Left ventricle myocardium inferior (tissue), 1 donor: ENCODE measurements around the gene OR10Z1. TPM values are rescaled to one million over a fixed set of nuclear protein-coding genes. Genes with fewer than 3 reads are reported as not detected.

ENCODE experiments used
- DNase-seq: peaks from one replicate; pipeline ENCODE4 v3.0.0-alpha.2; 2020
- H3K27ac ChIP-seq: fragments of 200-600 bp; replicated peaks from 2 replicates; pipeline ENCODE4 v1.8.0; 2021
- H3K27me3 ChIP-seq: fragments of 200-600 bp; 2 replicates; pipeline ENCODE4 v1.8.0; 2021; ENCODE audit warnings: low read depth
- H3K36me3 ChIP-seq: fragments of 200-600 bp; 2 replicates; pipeline ENCODE4 v1.8.0; 2021
- H3K4me1 ChIP-seq: fragments of 200-600 bp; 2 replicates; pipeline ENCODE4 v1.8.0; 2021
- H3K4me3 ChIP-seq: fragments of 200-600 bp; 2 replicates; pipeline ENCODE4 v1.8.0; 2021; ENCODE audit warnings: mild to moderate bottlenecking, moderate library complexity
- H3K9me3 ChIP-seq: fragments of 200-600 bp; replicated peaks from 2 replicates; pipeline ENCODE4 v1.8.0; 2021
- CTCF ChIP-seq: fragments of 200-600 bp; IDR thresholded peaks from 2 replicates; pipeline ENCODE4 v1.8.0; 2021; ENCODE audit warnings: antibody characterized with exemption, mild to moderate bottlenecking, borderline replicate concordance
- intact Hi-C: fragments of 100-400 bp; cut with micrococcal nuclease; formaldehyde crosslinking; loops from one replicate; pipeline ENCODE4 v1.11.0; 2022
- total RNA-seq: library from RNA; stranded (reverse); fragmentation: NEBNext Ultra II Directional; extraction: Animal tissue kit (Norgen Biotek cat#: 25700); gene quantifications from one replicate; pipeline ENCODE4 v1.2.1, GENCODE V29; 2021
- donor health status: DM: no; HTN: yes; CAD: no; lungs with severe emphysema.

Gene OR10Z1
- total RNA-seq, 1 donor from 2014 or later: not detected

GRCh38 chr1:158572226-158572625 lies 32.8 kb upstream of the OR10Z1 start:
- Histone ChIP-seq H3K36me3 (no peaks in the 10 kb centered on the region), H3K27ac (no peak overlapping the region), H3K4me1 (no peaks in the 10 kb centered on the region), H3K9me3 (peaks cover 3% of the 10 kb centered on the region), H3K4me3 (no peak overlapping the region), H3K27me3 (no peaks in the 10 kb centered on the region)
- no peak for TF ChIP-seq CTCF
- no peak for DNase-seq
- intact Hi-C loops: no loop called here

- intact Hi-C loops: no loop called here
- no peak for TF ChIP-seq CTCF
- Histone ChIP-seq H3K9me3 (no peaks in the 10 kb centered on the region), H3K4me1 (no peaks in the 10 kb centered on the region), H3K27ac (no peak overlapping the region), H3K27me3 (no peaks in the 10 kb centered on the region), H3K4me3 (no peak overlapping the region), H3K36me3 (no peaks in the 10 kb centered on the region)
- no peak for DNase-seq
Measured at GRCh38 chr1:158577561-158577960, 27.5 kb upstream of the OR10Z1 start.

GRCh38 chr1:158579733-158580132 lies 25.3 kb upstream of the OR10Z1 start, which contains the start of gene OR10X1:
OR10X1 (minus strand) TSS chr1:158579899; CDS start chr1:158579899, 0 bp downstream.
- no peak within 1 kb of the TSS for H3K27ac ChIP-seq
- H3K36me3 ChIP-seq: no peaks in the 10 kb centered on the region
- no peaks in the 10 kb centered on the region for H3K27me3 ChIP-seq
- H3K9me3 ChIP-seq: no peaks in the 10 kb centered on the region
- DNase-seq: no peak
- no peak for TF ChIP-seq CTCF
- no peaks in the 10 kb centered on the region for H3K4me1 ChIP-seq
- intact Hi-C loops: no loop called here
- H3K4me3 ChIP-seq: no peak within 1 kb of the TSS

- Histone ChIP-seq H3K27ac (no peak overlapping the region), H3K27me3 (no peaks in the 10 kb centered on the region), H3K4me1 (no peaks in the 10 kb centered on the region), H3K36me3 (no peaks in the 10 kb centered on the region), H3K9me3 (peaks cover 21% of the 10 kb centered on the region), H3K4me3 (no peak overlapping the region)
- intact Hi-C loops: no loop called here
- TF ChIP-seq CTCF: no peak
- no peak for DNase-seq
Measured at GRCh38 chr1:158583962-158584361, 21.1 kb upstream of the OR10Z1 start.

GRCh38 chr1:158586942-158587341 lies 18.1 kb upstream of the OR10Z1 start:
- no peak for DNase-seq
- Histone ChIP-seq H3K9me3 (peaks cover 23% of the 10 kb centered on the region), H3K27ac (no peak overlapping the region), H3K36me3 (no peaks in the 10 kb centered on the region), H3K27me3 (no peaks in the 10 kb centered on the region), H3K4me1 (no peaks in the 10 kb centered on the region), H3K4me3 (no peak overlapping the region)
- no peak for TF ChIP-seq CTCF
- intact Hi-C loops: no loop called here

GRCh38 chr1:158600735-158601134 lies 4.3 kb upstream of the OR10Z1 start:
- H3K9me3 ChIP-seq: peaks cover 47% of the 10 kb centered on the region
- H3K27me3 ChIP-seq: no peaks in the 10 kb centered on the region
- no peaks in the 10 kb centered on the region for H3K4me1 ChIP-seq
- no peak overlapping the region for H3K27ac ChIP-seq
- DNase-seq: no peak
- intact Hi-C loops: no loop called here
- no peak for TF ChIP-seq CTCF
- no peaks in the 10 kb centered on the region for H3K36me3 ChIP-seq
- no peak overlapping the region for H3K4me3 ChIP-seq
